Transverse colon (tissue), 4 donors: ENCODE data around the gene LCNL1.

Experiments used
- CTCF ChIP-seq, 5 experiments: fragments of 200-600 bp in 3 of 5; fragments of 450-650 bp in 2 of 5; sonication (generic) in 3 of 5; IDR thresholded peaks; 1 replicate in 2 of 5; 2 replicates in 3 of 5; pipeline ENCODE4 v1.5.1; 2016 to 2017; ENCODE audit warnings: antibody characterized with exemption in 5 of 5, inconsistent platforms in 3 of 5, mild to moderate bottlenecking in 2 of 5, moderate library complexity in 1 of 5
- POLR2A ChIP-seq: fragments of 450-650 bp; IDR thresholded peaks from one replicate; pipeline ENCODE4 v1.6.1; 2016; ENCODE audit warnings: antibody characterized with exemption, mild to moderate bottlenecking, moderate library complexity
- POLR2AphosphoS5 ChIP-seq, 3 donors: sonication (generic); formaldehyde crosslinking; IDR thresholded peaks; one replicate each; pipeline ENCODE4 v1.6.1; 2016; ENCODE audit warnings: antibody characterized with exemption in 3 of 3

- no peak for TF ChIP-seq CTCF (IDR thresholded peaks at IDR 0.05)
- no peak for TF ChIP-seq POLR2A
- no peak for TF ChIP-seq POLR2AphosphoS5 (IDR thresholded peaks at IDR 0.05)
Measured at GRCh38 chr9:136983167-136983566, 374 bp downstream of the LCNL1 start.
